ENCODE measurements around the gene TMEM39B. TPM values are rescaled to one million over a fixed set of nuclear protein-coding genes. Genes with fewer than 3 reads are reported as not detected.

The TMEM39B gene
- total RNA-seq, 4 donors from 2014 or later, result 7.6 to 12.8 (median 9.6) TPM

- DNase-seq, result no peak
- no peaks in the 10 kb centered on the region for H3K9me3 ChIP-seq
- H3K27me3 ChIP-seq, result no peaks in the 10 kb centered on the region
- no peak for TF ChIP-seq POLR2A (IDR thresholded peaks at IDR 0.05)
- TF ChIP-seq, protein P1, sequence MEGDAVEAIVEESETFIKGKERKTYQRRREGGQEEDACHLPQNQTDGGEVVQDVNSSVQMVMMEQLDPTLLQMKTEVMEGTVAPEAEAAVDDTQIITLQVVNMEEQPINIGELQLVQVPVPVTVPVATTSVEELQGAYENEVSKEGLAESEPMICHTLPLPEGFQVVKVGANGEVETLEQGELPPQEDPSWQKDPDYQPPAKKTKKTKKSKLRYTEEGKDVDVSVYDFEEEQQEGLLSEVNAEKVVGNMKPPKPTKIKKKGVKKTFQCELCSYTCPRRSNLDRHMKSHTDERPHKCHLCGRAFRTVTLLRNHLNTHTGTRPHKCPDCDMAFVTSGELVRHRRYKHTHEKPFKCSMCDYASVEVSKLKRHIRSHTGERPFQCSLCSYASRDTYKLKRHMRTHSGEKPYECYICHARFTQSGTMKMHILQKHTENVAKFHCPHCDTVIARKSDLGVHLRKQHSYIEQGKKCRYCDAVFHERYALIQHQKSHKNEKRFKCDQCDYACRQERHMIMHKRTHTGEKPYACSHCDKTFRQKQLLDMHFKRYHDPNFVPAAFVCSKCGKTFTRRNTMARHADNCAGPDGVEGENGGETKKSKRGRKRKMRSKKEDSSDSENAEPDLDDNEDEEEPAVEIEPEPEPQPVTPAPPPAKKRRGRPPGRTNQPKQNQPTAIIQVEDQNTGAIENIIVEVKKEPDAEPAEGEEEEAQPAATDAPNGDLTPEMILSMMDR (IDR thresholded peaks at IDR 0.05), result no peak
- H3K27ac ChIP-seq, result no peak overlapping the region
- 92 to 95% methylated on average over 9 of the region's 9 CpGs for WGBS, 2 donors
- no peak overlapping the region for H3K4me3 ChIP-seq (replicated peaks in 1 of 3)
- peaks cover 4 to 19% of the 10 kb centered on the region in 2 donors for H3K36me3 ChIP-seq
- no peaks in the 10 kb centered on the region for H3K4me1 ChIP-seq
- intact Hi-C loops (cut with DNase I), result no loop called here
These were observed 28.3 kb downstream of the TMEM39B start for GRCh38 chr1:32100807-32101708.

- no peak for DNase-seq
- intact Hi-C loops (cut with DNase I), result no loop called here
- H3K36me3 ChIP-seq, result peaks cover 0 to 10% of the 10 kb centered on the region in 2 donors
- WGBS, 2 donors, result 75 to 86% methylated on average over 4 of the region's 4 CpGs
- H3K9me3 ChIP-seq, result no peaks in the 10 kb centered on the region
- TF ChIP-seq POLR2A (IDR thresholded peaks at IDR 0.05), result no peak
- TF ChIP-seq, protein P1 (IDR thresholded peaks at IDR 0.05), result no peak
- H3K27me3 ChIP-seq, result no peaks in the 10 kb centered on the region
- H3K4me1 ChIP-seq, result peaks cover 2 to 6% of the 10 kb centered on the region in 2 donors
- H3K4me3 ChIP-seq (replicated peaks in 1 of 3), result no peak overlapping the region
- no peak overlapping the region for H3K27ac ChIP-seq
These were observed 31.4 kb downstream of the TMEM39B start for GRCh38 chr1:32104127-32104526.

DNA sequence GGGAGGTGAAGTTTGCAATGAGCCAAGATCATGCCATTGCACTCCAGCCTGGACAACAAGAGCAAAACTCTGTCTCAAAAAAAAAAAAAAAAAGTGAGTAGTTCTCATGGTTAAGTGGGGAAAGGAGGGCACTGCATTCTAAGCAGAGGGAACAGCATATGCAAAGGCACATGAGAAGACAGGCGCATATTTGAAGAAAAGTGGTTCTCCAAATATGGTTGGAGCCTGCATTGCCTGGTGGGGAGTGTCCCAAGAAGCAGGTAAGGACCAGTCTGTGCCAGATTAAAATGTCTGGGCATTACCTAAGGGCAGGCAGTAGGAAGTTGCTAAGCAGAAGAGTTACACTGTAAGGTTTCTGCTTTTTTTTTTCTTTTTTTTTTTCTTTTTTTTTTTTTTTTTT lies 32.6 kb downstream of the TMEM39B start:
- whole genome bisulfite sequencing, 2 donors, result 93 to 100% methylated on average over 1 of the region's 1 CpG
- Histone ChIP-seq H3K4me1 (peaks cover 14 to 18% of the 10 kb centered on the region in 2 donors), H3K27me3 (no peaks in the 10 kb centered on the region), H3K36me3 (peaks cover 0 to 6% of the 10 kb centered on the region in 2 donors), H3K27ac (no peak overlapping the region), H3K4me3 (replicated peaks in 1 of 3) (no peak overlapping the region), H3K9me3 (no peaks in the 10 kb centered on the region)
- intact Hi-C loops (cut with DNase I), result no loop called here
- TF ChIP-seq, protein P1 (IDR thresholded peaks at IDR 0.05), result no peak
- no peak for TF ChIP-seq POLR2A (IDR thresholded peaks at IDR 0.05)
- DNase-seq, result no peak

- Histone ChIP-seq H3K4me1 (peaks cover 29 to 31% of the 10 kb centered on the region in 2 donors), H3K27ac (no peak overlapping the region), H3K27me3 (no peaks in the 10 kb centered on the region), H3K36me3 (peaks cover 0 to 6% of the 10 kb centered on the region in 2 donors), H3K9me3 (no peaks in the 10 kb centered on the region), H3K4me3 (replicated peaks in 1 of 3) (no peak overlapping the region)
- WGBS, 2 donors, result 89 to 90% methylated on average over 9 of the region's 9 CpGs
- TF ChIP-seq, protein P1 (IDR thresholded peaks at IDR 0.05), result no peak
- TF ChIP-seq POLR2A (IDR thresholded peaks at IDR 0.05), result no peak
- DNase-seq, result no peak
- intact Hi-C loops (cut with DNase I), result no loop called here
These were observed 34.0 kb downstream of the TMEM39B start for GRCh38 chr1:32106663-32107275.

All from thyroid gland (tissue), 4 donors.